Heart left ventricle (tissue), 16 donors: Measurements from ENCODE around the gene PASK. TPM values are rescaled to one million over a fixed set of nuclear protein-coding genes. Genes with fewer than 3 reads are reported as not detected.

ENCODE experiments used
- ATAC-seq, 4 donors: fragments of 200-7000 bp; cut with Tn5 transposase; one replicate each; pipeline ENCODE4 v1.9.1; 2020 to 2022; ENCODE audit warnings: moderate library complexity in 4 of 4, mild to moderate bottlenecking in 3 of 4, moderate number of reproducible peaks in 1 of 4
- DNase-seq, 5 donors: peaks; one replicate each; pipeline ENCODE4 v3.0.0-alpha.2; 2020
- H3K27ac ChIP-seq, 12 donors: fragments of 200-600 bp; sonication (generic) in 4 of 12; one replicate each; pipeline versions ENCODE4 v1.5.0 to v1.8.0; 2016 to 2022; ENCODE audit warnings: mild to moderate bottlenecking in 2 of 12
- H3K27me3 ChIP-seq, 9 donors: fragments of 200-600 bp; sonication (generic) in 2 of 9; one replicate each; pipeline versions ENCODE4 v1.5.1 to v1.8.0; 2016 to 2022; ENCODE audit warnings: mild to moderate bottlenecking in 3 of 9
- H3K36me3 ChIP-seq, 9 donors: fragments of 200-600 bp; sonication (generic) in 2 of 9; one replicate each; pipeline versions ENCODE4 v1.5.0 to v1.8.0; 2018 to 2022; ENCODE audit warnings: mild to moderate bottlenecking in 2 of 9
- H3K4me1 ChIP-seq, 12 donors: fragments of 200-600 bp; sonication (generic) in 4 of 12; one replicate each; pipeline versions ENCODE4 v1.5.0 to v1.8.0; 2016 to 2022; ENCODE audit warnings: mild to moderate bottlenecking in 3 of 12
- H3K4me3 ChIP-seq, 12 donors: fragments of 200-600 bp; sonication (generic) in 4 of 12; one replicate each; pipeline versions ENCODE4 v1.5.0 to v1.8.0; 2017 to 2022; ENCODE audit warnings: mild to moderate bottlenecking in 9 of 12, moderate library complexity in 4 of 12
- H3K9me3 ChIP-seq, 12 donors: fragments of 200-600 bp; sonication (generic) in 4 of 12; one replicate each; pipeline versions ENCODE4 v1.5.0 to v1.8.0; 2016 to 2022; ENCODE audit warnings: mild to moderate bottlenecking in 1 of 12
- CTCF ChIP-seq, 12 donors: fragments of 200-600 bp; sonication (generic) in 4 of 12; IDR thresholded peaks; one replicate each; pipeline versions ENCODE4 v1.5.0 to v1.8.0; 2018 to 2022; ENCODE audit warnings: antibody characterized with exemption in 12 of 12, mild to moderate bottlenecking in 5 of 12
- POLR2A ChIP-seq, 2 donors: fragments of 450-650 bp; IDR thresholded peaks; one replicate each; pipeline ENCODE4 v1.6.1; 2017; ENCODE audit warnings: antibody characterized with exemption in 2 of 2, mild to moderate bottlenecking in 2 of 2, moderate library complexity in 2 of 2
- WGBS, 4 donors: extraction: QIAGEN DNeasy Blood & Tissue Kit in 2 of 4; methylation state at CpG; one replicate each; pipeline versions ENCODE4 v1.1.5 to v1.1.7; 2013 to 2018; 5-methylcytosine and 5-hydroxymethylcytosine counted together
- intact Hi-C, 10 donors: fragments of 100-400 bp; cut with DNase I; formaldehyde crosslinking; loops; one replicate each; pipeline versions ENCODE4 v1.11.1 to v1.14.2; 2022
- polyA plus RNA-seq, 2 donors: library from polyadenylated mRNA; stranded (reverse); fragments of 200-250 nt; gene quantifications; one replicate each; pipeline ENCODE4 v1.2.3, GENCODE V29; 2013
- total RNA-seq, 9 donors: library from RNA; depleted of rRNA in 2 of 9; stranded (reverse); fragments of >200 nt in 2 of 9; fragmentation: NEBNext Ultra II Directional in 3 of 9; extraction: Animal tissue kit (Norgen Biotek cat#: 25700) in 3 of 9; gene quantifications; one replicate each; pipeline versions ENCODE4 v1.1.0 to v1.2.4, GENCODE V29; 2016 to 2023
- donor health status: ischemic (EF 13 %, LVEDD 7.1; RV severe dilation, severe dysfunction).
- donor health status: healthy with polysubstance abuse.
- donor health status: DM: no; HTN: yes; CAD: no.
- donor health status: DM: no; HTN: no; CAD: no.
- donor health status: ischemic (EF 25% LVEDD 6.9; RV normal size, moderate dysfunction).
- donor health status: ischemic (EF 25% LVEDD 5.7; RV mildly dilated, moderate dysfunction).
- donor health status: healthy.
- donor health status: DM: yes; HTN: yes; CAD: no.
- donor health status: ischemic (EF 35%, LVEDD 5.7; RV mildly dilated, moderate dysfunction).
- donor health status: nonischemic (EF 11% LVEDD 7.7; RV severe dilation, severe dysfunction).
- donor health status: DM: yes; HTN: yes; CAD: no.
- donor health status: PGD.
- donor health status: ischemic (EF 29% LVEDD 5.4; RV normal size, mild dysfunction).
- donor health status: nonischemic (EF 23%, LVEDD 6.1; RV moderate dilation, normal function).

Gene PASK
- total and polyA plus RNA-seq, 11 donors, result 0.60 to 6.3 (median 1.6) TPM

GRCh38 chr2:241155936-241156335 is 6.7 kb upstream of the PASK start:
- H3K9me3 ChIP-seq, result no peaks in the 10 kb centered on the region
- DNase-seq, result no peak
- no peak overlapping the region for H3K4me3 ChIP-seq
- intact Hi-C loops, result loop anchor here in 1 of 10 donors (10.0 kb wide), 1 partner anchor 479 kb away; the partner anchor contains the start of genes ATG4B and THAP4
- 52 to 80% (median 74%) methylated on average over 1 of the region's 1 CpG for WGBS, 4 donors
- H3K27ac ChIP-seq, result no peak overlapping the region
- TF ChIP-seq CTCF (IDR thresholded peaks at IDR 0.05) (no peak), POLR2A (IDR thresholded peaks at IDR 0.05) (no peak)
- H3K4me1 ChIP-seq, result peaks cover 0 to 10% (median 6%) of the 10 kb centered on the region in 12 donors
- peaks cover 0 to 67% (median 55%) of the 10 kb centered on the region in 9 donors for H3K36me3 ChIP-seq
- no peak for ATAC-seq
- no peaks in the 10 kb centered on the region for H3K27me3 ChIP-seq

DNA sequence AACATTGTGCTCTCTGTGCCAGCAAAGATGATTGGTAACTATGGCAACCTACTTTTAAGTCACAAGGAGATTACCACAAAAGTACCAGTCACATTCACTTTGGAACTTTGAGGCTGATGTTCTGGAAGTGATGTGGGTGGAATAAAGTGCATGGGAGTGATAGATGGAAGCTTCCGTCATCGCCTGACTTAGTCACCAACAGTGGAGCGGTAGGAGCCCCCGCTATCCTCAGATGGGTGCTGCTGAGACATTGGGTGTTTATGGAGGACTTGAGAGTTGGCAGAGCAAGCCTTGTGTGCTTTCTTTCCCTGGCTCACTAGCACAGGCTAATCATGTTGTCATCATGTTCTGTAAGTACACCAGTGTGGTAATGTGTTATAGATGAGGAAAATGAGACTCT is 5.6 kb upstream of the PASK start:
- Histone ChIP-seq H3K9me3 (no peaks in the 10 kb centered on the region), H3K36me3 (peaks cover 0 to 60% (median 47%) of the 10 kb centered on the region in 9 donors), H3K4me1 (peaks cover 0 to 12% (median 9%) of the 10 kb centered on the region in 12 donors), H3K27ac (no peak overlapping the region), H3K27me3 (no peaks in the 10 kb centered on the region), H3K4me3 (no peak overlapping the region)
- TF ChIP-seq POLR2A (IDR thresholded peaks at IDR 0.05) (no peak), CTCF (IDR thresholded peaks at IDR 0.05) (no peak)
- intact Hi-C loops, result loop anchor here in 2 of 10 donors (5.0 to 10.0 kb wide), 3 partner anchors 57 to 480 kb away; partner anchors contain the start of genes ATG4B (in 1 of the 2) and THAP4 (in 1 of the 2)
- 90 to 95% (median 92%) methylated on average over 4 of the region's 4 CpGs for WGBS, 4 donors
- DNase-seq (no peak), ATAC-seq (no peak)

- Histone ChIP-seq H3K9me3 (no peaks in the 10 kb centered on the region), H3K36me3 (peaks cover 0 to 47% (median 34%) of the 10 kb centered on the region in 9 donors), H3K27ac (no peak overlapping the region), H3K27me3 (no peaks in the 10 kb centered on the region), H3K4me3 (no peak overlapping the region), H3K4me1 (peaks cover 0 to 19% (median 12%) of the 10 kb centered on the region in 12 donors)
- 90 to 100% (median 93%) methylated on average over 5 to 7 of the region's 7 CpGs for WGBS, 4 donors
- no peak for TF ChIP-seq POLR2A (IDR thresholded peaks at IDR 0.05)
- TF ChIP-seq CTCF (IDR thresholded peaks at IDR 0.05), result no peak
- intact Hi-C loops, result loop anchor here in 3 of 10 donors (2.0 to 10.0 kb wide), 4 partner anchors 59 to 481 kb away; partner anchors contain the start of genes ATG4B (in 1 of the 3) and THAP4 (in 1 of the 3)
- DNase-seq (no peak), ATAC-seq (no peak)
Measured at GRCh38 chr2:241153616-241154015, 4.3 kb upstream of the PASK start.

- Histone ChIP-seq H3K27me3 (no peaks in the 10 kb centered on the region), H3K4me3 (no peak overlapping the region), H3K36me3 (peaks cover 0 to 32% (median 20%) of the 10 kb centered on the region in 9 donors), H3K9me3 (no peaks in the 10 kb centered on the region), H3K4me1 (peaks cover 0 to 23% (median 15%) of the 10 kb centered on the region in 12 donors), H3K27ac (no peak overlapping the region)
- DNase-seq, result no peak
- WGBS, 4 donors, result 73 to 78% (median 76%) methylated on average over 8 of the region's 8 CpGs
- intact Hi-C loops, result loop anchor here in 3 of 10 donors (2.0 to 10.0 kb wide), 4 partner anchors 60 to 483 kb away; partner anchors contain the start of genes ATG4B (in 1 of the 3) and THAP4 (in 1 of the 3)
- TF ChIP-seq CTCF (IDR thresholded peaks at IDR 0.05) (no peak), POLR2A (IDR thresholded peaks at IDR 0.05) (no peak)
- ATAC-seq, result no peak
Measured at GRCh38 chr2:241151934-241152660, 2.8 kb upstream of the PASK start.
